H1 (cell line): ENCODE data around the gene THADA. TPM values are rescaled to one million over a fixed set of nuclear protein-coding genes. Genes with fewer than 3 reads are reported as not detected.

Experiments
- CTCF ChIA-PET: fragments of 300-600 bp; sonication (Branson Sonifier 250); formaldehyde crosslinking; loops from one replicate; lab custom pipeline; 2021; ENCODE audit not compliant: partially characterized antibody; lab: Charles Lee
- POLR2A ChIA-PET: fragments of 300-600 bp; sonication (Branson Sonifier 250); formaldehyde crosslinking; loops from one replicate; lab custom pipeline; 2021; ENCODE audit warnings: inconsistent platforms; ENCODE audit not compliant: partially characterized antibody; lab: Charles Lee
- DNase-seq, 2 experiments: peaks; one replicate each; pipeline versions ENCODE4 v3.0.0 to v3.0.0-alpha.2; 2010 to 2022; ENCODE audit warnings: low spot score in 2 of 2, low read depth in 1 of 2, mixed read lengths in 1 of 2
- FAIRE-seq: peaks from 2 replicates; lab custom pipeline; 2011; peaks lifted over from hg19 to GRCh38; lab: Jason Lieb, UNC
- H2AFZ ChIP-seq: 2 replicates; pipeline ENCODE4 v1.8.1; 2012; ENCODE audit warnings: low read length, inconsistent platforms
- H2AK5ac ChIP-seq: 2 replicates; pipeline ENCODE4 v1.6.1; 2013; ENCODE audit warnings: low read depth, low read length
- H2BK120ac ChIP-seq: replicated peaks from 2 replicates; pipeline ENCODE3; 2013; ENCODE audit warnings: low read depth, low read length, inconsistent platforms
- H2BK12ac ChIP-seq: 2 replicates; pipeline ENCODE4 v1.6.1; 2013; ENCODE audit warnings: low read depth, low read length
- H2BK15ac ChIP-seq: 2 replicates; pipeline ENCODE4 v1.6.1; 2013; ENCODE audit warnings: low read length
- H2BK20ac ChIP-seq: 2 replicates; pipeline ENCODE4 v1.6.1; 2013; ENCODE audit warnings: low read length
- H2BK5ac ChIP-seq: 2 replicates; pipeline ENCODE4 v1.6.1; 2013; ENCODE audit warnings: low read depth, low read length
- H3K14ac ChIP-seq: 2 replicates; pipeline ENCODE4 v1.6.1; 2013; ENCODE audit warnings: inconsistent platforms; ENCODE audit not compliant: insufficient read length
- H3K18ac ChIP-seq: 2 replicates; pipeline ENCODE4 v1.6.1; 2013; ENCODE audit warnings: low read length; ENCODE audit errors: extremely low read depth
- H3K23ac ChIP-seq: 2 replicates; pipeline ENCODE4 v1.6.1; 2013; ENCODE audit warnings: inconsistent platforms; ENCODE audit not compliant: insufficient read length
- H3K23me2 ChIP-seq: 2 replicates; pipeline ENCODE4 v1.6.1; 2013; ENCODE audit warnings: low read depth, low read length
- H3K27ac ChIP-seq: 2 replicates; pipeline ENCODE4 v1.6.1; 2011; ENCODE audit warnings: low read depth, low read length, inconsistent platforms
- H3K27me3 ChIP-seq, 4 experiments: replicated peaks in 1 of 4; 1 replicate in 1 of 4; 2 replicates in 3 of 4; pipeline versions ENCODE4 v1.6.1 to v1.8.1; 2011 to 2013; ENCODE audit warnings: low read length in 3 of 4, mild to moderate bottlenecking in 3 of 4, inconsistent platforms in 2 of 4, mixed read lengths in 2 of 4, moderate library complexity in 1 of 4; ENCODE audit not compliant: control insufficient read depth in 3 of 4, insufficient read depth in 3 of 4; ENCODE audit errors: extremely low read depth in 1 of 4
- H3K36me3 ChIP-seq, 4 experiments: 2 replicates each; pipeline versions ENCODE4 v1.6.1 to v1.8.1; 2011 to 2013; ENCODE audit warnings: mild to moderate bottlenecking in 4 of 4, low read length in 3 of 4, moderate library complexity in 2 of 4, control low read depth in 1 of 4, inconsistent platforms in 1 of 4; ENCODE audit not compliant: insufficient read depth in 4 of 4, control insufficient read depth in 2 of 4
- H3K4ac ChIP-seq: replicated peaks from 2 replicates; pipeline ENCODE3; 2013; ENCODE audit warnings: low read length, low read depth, mixed read lengths, inconsistent platforms; ENCODE audit not compliant: insufficient read length
- H3K4me1 ChIP-seq, 4 experiments: replicated peaks in 1 of 4; 1 replicate in 1 of 4; 2 replicates in 3 of 4; pipeline versions ENCODE4 v1.6.1 to v1.8.1; 2011 to 2013; ENCODE audit warnings: low read length in 3 of 4, inconsistent platforms in 2 of 4, mixed read lengths in 1 of 4; ENCODE audit not compliant: insufficient read depth in 4 of 4, control insufficient read depth in 3 of 4
- H3K4me2 ChIP-seq, 2 experiments: 2 replicates each; pipeline versions ENCODE4 v1.6.1 to v1.8.1; 2011 to 2013; ENCODE audit warnings: low read depth in 2 of 2, low read length in 2 of 2, control low read depth in 1 of 2, inconsistent platforms in 1 of 2, mild to moderate bottlenecking in 1 of 2; ENCODE audit not compliant: insufficient read depth in 1 of 2
- H3K4me3 ChIP-seq, 4 experiments: fragments of 200-600, 300-600 bp in 1 of 4; sonication (generic), shearing (Covaris generic), sonication (Bioruptor Twin) in 1 of 4; 2 replicates each; pipeline versions ENCODE4 v1.5.1 to v1.8.1; 2011 to 2016; ENCODE audit warnings: low read length in 4 of 4, low read depth in 3 of 4, control low read depth in 2 of 4, inconsistent platforms in 2 of 4, mild to moderate bottlenecking in 2 of 4, mixed read lengths in 1 of 4, moderate library complexity in 1 of 4; ENCODE audit not compliant: insufficient read depth in 2 of 4; ENCODE audit errors: extremely low read depth in 1 of 4
- H3K56ac ChIP-seq: replicated peaks from 2 replicates; pipeline ENCODE3; 2013; ENCODE audit warnings: low read depth, mild to moderate bottlenecking, mixed read lengths, low read length, inconsistent platforms; ENCODE audit not compliant: insufficient read length
- H3K79me1 ChIP-seq: 2 replicates; pipeline ENCODE4 v1.6.1; 2013; ENCODE audit warnings: low read depth, low read length, control low read depth
- H3K79me2 ChIP-seq, 2 experiments: 2 replicates each; pipeline versions ENCODE4 v1.6.1 to v1.8.1; 2012 to 2013; ENCODE audit warnings: low read length in 2 of 2, mild to moderate bottlenecking in 2 of 2, inconsistent platforms in 1 of 2; ENCODE audit not compliant: insufficient read depth in 2 of 2, control insufficient read depth in 1 of 2
- H3K9ac ChIP-seq, 4 experiments: replicated peaks in 1 of 4; 1 replicate in 1 of 4; 2 replicates in 3 of 4; pipeline versions ENCODE4 v1.6.1 to v1.8.1; 2011 to 2013; ENCODE audit warnings: low read depth in 3 of 4, low read length in 3 of 4, control low read depth in 2 of 4, mild to moderate bottlenecking in 2 of 4, moderate library complexity in 2 of 4, inconsistent platforms in 1 of 4; ENCODE audit errors: extremely low read depth in 1 of 4
- H3K9me3 ChIP-seq, 2 experiments: 2 replicates each; pipeline versions ENCODE4 v1.6.1 to v1.8.1; 2012 to 2013; ENCODE audit warnings: mild to moderate bottlenecking in 2 of 2, moderate library complexity in 2 of 2, control low read depth in 1 of 2, inconsistent platforms in 1 of 2, low read depth in 1 of 2, low read length in 1 of 2, mixed read lengths in 1 of 2; ENCODE audit not compliant: insufficient read depth in 2 of 2
- H4K20me1 ChIP-seq, 2 experiments: replicated peaks in 1 of 2; 2 replicates each; pipeline versions ENCODE3 to v1.8.1; 2011 to 2013; ENCODE audit warnings: inconsistent platforms in 2 of 2, low read length in 2 of 2, mild to moderate bottlenecking in 1 of 2; ENCODE audit not compliant: insufficient read depth in 2 of 2, control insufficient read depth in 1 of 2
- H4K5ac ChIP-seq: 2 replicates; pipeline ENCODE4 v1.6.1; 2013; ENCODE audit warnings: low read length, low read depth, mixed read lengths, inconsistent platforms; ENCODE audit not compliant: insufficient read length
- H4K8ac ChIP-seq: 2 replicates; pipeline ENCODE4 v1.8.0; 2013; ENCODE audit warnings: mild to moderate bottlenecking, moderate library complexity, low read length, inconsistent platforms; ENCODE audit not compliant: insufficient read depth; ENCODE audit errors: extremely low read depth
- H4K91ac ChIP-seq: replicated peaks from 2 replicates; pipeline ENCODE3; 2013; ENCODE audit warnings: low read length, mixed read lengths, inconsistent platforms; ENCODE audit not compliant: insufficient read length
- ASH2L ChIP-seq: fragments of 200-600, 300-600 bp; sonication (generic); IDR thresholded peaks from one replicate; pipeline ENCODE4 v1.7.1; 2017; ENCODE audit warnings: low read length
- CHD1 ChIP-seq: IDR thresholded peaks from 2 replicates; pipeline ENCODE4 v1.6.1; 2012; ENCODE audit warnings: low read depth, low read length, improper control_type of control experiment
- POLR2A ChIP-seq, 2 experiments: IDR thresholded peaks; 1 replicate in 1 of 2; 2 replicates in 1 of 2; pipeline ENCODE4 v1.6.1; 2011; ENCODE audit warnings: low read depth in 2 of 2, low read length in 2 of 2, mild to moderate bottlenecking in 2 of 2; ENCODE audit errors: control extremely low read depth in 1 of 2
- POLR2AphosphoS5 ChIP-seq: IDR thresholded peaks from 2 replicates; pipeline ENCODE4 v1.6.1; 2011; ENCODE audit warnings: low read depth, low read length
- RAD21 ChIP-seq, 2 experiments: IDR thresholded peaks in 1 of 2; conservative IDR thresholded peaks in 1 of 2; 2 replicates each; pipeline ENCODE4 v1.6.1; 2011; ENCODE audit warnings: low read depth in 2 of 2, low read length in 2 of 2, improper control_type of control experiment in 1 of 2, inconsistent platforms in 1 of 2, mild to moderate bottlenecking in 1 of 2, moderate library complexity in 1 of 2
- RNF2 ChIP-seq: fragments of 200-900, 300-1000 bp; sonication (generic); IDR thresholded peaks from 2 replicates; pipeline ENCODE4 v1.7.1; 2016; ENCODE audit warnings: borderline replicate concordance, low read depth, mild to moderate bottlenecking, antibody characterized with exemption, low read length; ENCODE audit not compliant: poor library complexity, severe bottlenecking; ENCODE audit errors: missing control alignments
- RXRA ChIP-seq: IDR thresholded peaks from 2 replicates; pipeline ENCODE4 v1.6.1; 2011; ENCODE audit warnings: low read depth, mild to moderate bottlenecking, low read length, moderate library complexity; ENCODE audit not compliant: insufficient read depth
- SIX5 ChIP-seq: IDR thresholded peaks from 2 replicates; pipeline ENCODE4 v1.6.1; 2011; ENCODE audit warnings: mild to moderate bottlenecking, low read depth, low read length
- TAF1 ChIP-seq: IDR thresholded peaks from 2 replicates; pipeline ENCODE4 v1.6.1; 2011; ENCODE audit warnings: mild to moderate bottlenecking, low read depth, low read length
- TAF7 ChIP-seq: optimal IDR thresholded peaks from 2 replicates; pipeline ENCODE3; 2011; ENCODE audit warnings: low read depth, mild to moderate bottlenecking, inconsistent platforms, low read length, moderate library complexity, borderline replicate concordance
- ZNF274 ChIP-seq: IDR thresholded peaks from 2 replicates; pipeline ENCODE4 v1.7.0; 2012; ENCODE audit warnings: low read length, borderline replicate concordance; ENCODE audit errors: extremely low read depth
- WGBS, 2 experiments: shearing (Covaris generic) in 1 of 2; methylation state at CpG; one replicate each; pipeline versions ENCODE4 v1.1.6 to v1.1.7; 2013 to 2015; ENCODE audit warnings: low lambda C conversion rate in 2 of 2, mixed read lengths in 2 of 2, inconsistent platforms in 1 of 2, low coverage in 1 of 2, missing lambda C conversion rate in 1 of 2; ENCODE audit not compliant: insufficient replicate concordance in 2 of 2, insufficient coverage in 1 of 2, insufficient read length in 1 of 2; ENCODE audit errors: extremely low coverage in 1 of 2, missing lambda C conversion rate in 1 of 2; 5-methylcytosine and 5-hydroxymethylcytosine counted together
- polyA plus RNA-seq, 7 experiments: library from polyadenylated mRNA; depleted of rRNA in 3 of 7; stranded (reverse) in 5 of 7; unstranded in 2 of 7; fragments of >200 nt in 5 of 7; fragments of 200-250 nt in 2 of 7; gene quantifications; 1 replicate in 5 of 7; 2 replicates in 1 of 7; 4 replicates in 1 of 7; pipeline versions ENCODE4 v1.2.1 to v1.2.3, GENCODE V29; 2011 to 2013; ENCODE audit warnings: missing spikeins in 2 of 7, mixed read lengths in 2 of 7
- total RNA-seq: library from RNA; stranded (reverse); fragmentation: NEBNext Ultra II Directional; extraction: Animal tissue kit (Norgen Biotek cat#: 25700); gene quantifications from 2 replicates; pipeline ENCODE4 v1.2.1, GENCODE V29; 2021
- TF ChIP-seq, protein P1 (sequence below): IDR thresholded peaks from 2 replicates; pipeline ENCODE4 v1.6.1; 2012; ENCODE audit warnings: inconsistent platforms

Gene THADA
- total and polyA plus RNA-seq, 2 of the 8 experiments (the other 6 are each of a cell fraction or from before 2014, with no cell fraction given): 22.4 to 26.8 TPM

DNA sequence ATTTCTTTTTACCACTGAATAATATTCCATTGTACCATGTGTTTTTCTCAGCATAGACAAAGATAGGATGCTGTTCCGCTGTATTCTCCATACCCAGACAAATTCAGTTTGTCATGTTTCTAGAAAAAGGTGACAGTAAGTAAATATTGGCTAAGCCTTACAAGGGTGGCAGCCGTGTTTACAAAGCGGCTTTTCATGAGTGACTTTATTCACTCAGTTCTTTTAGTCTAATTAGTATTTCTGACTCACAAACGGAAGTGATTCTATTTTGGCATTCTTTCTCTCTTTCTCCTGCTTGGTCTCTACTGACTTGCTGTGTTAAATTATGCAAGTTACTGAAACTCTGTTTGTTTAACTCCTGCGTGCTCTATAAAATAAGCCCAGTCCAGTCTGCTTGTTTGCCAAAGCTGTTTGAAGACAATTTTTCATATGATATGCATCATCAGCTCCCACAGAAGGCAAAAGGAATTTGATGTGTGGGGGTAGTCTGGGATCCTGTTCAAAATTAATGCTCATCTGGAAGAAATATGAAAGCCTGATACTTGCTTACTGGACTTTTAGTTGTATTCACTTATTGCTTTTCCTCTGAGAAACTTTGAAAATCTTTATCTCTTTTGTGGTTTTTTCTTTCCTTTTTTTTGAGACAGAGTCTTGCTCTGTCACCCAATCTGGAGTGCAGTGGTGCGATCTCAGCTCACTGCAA is 38.9 kb upstream of the THADA start:
- no peak overlapping the region for H3K9ac ChIP-seq
- no peak overlapping the region for H3K56ac ChIP-seq
- POLR2A ChIA-PET: interaction anchor here (1.2 kb wide), 1 partner anchor 10 kb away, joined by 4 read pairs; no protein-coding TSS in a partner anchor
- no peak overlapping the region for H2BK5ac ChIP-seq
- H2BK120ac ChIP-seq: no peak overlapping the region
- H2BK12ac ChIP-seq: no peak overlapping the region
- H3K4me2 ChIP-seq: no peak overlapping the region
- H3K4ac ChIP-seq: no peak overlapping the region
- 85% methylated on average over 6 of the region's 6 CpGs; no CpG with 5 or more reads in 1 of the 2 experiments for WGBS, 2 experiments
- H3K14ac ChIP-seq: no peak overlapping the region
- peaks cover 0 to 9% (median 6%) of the 10 kb centered on the region in 4 experiments; a peak in 5 of 7 replicates for H3K27me3 ChIP-seq
- H3K36me3 ChIP-seq: no peaks in the 10 kb centered on the region
- CTCF ChIA-PET: interaction anchor here (1.0 to 3.0 kb wide), 2 partner anchors 9 to 26 kb away, joined by 3 to 11 read pairs; no protein-coding TSS in a partner anchor
- H3K23ac ChIP-seq: no peak overlapping the region
- FAIRE-seq (no peak), DNase-seq (no peak)
- peaks cover 12% of the 10 kb centered on the region for H3K23me2 ChIP-seq
- H3K79me1 ChIP-seq: no peaks in the 10 kb centered on the region
- H3K79me2 ChIP-seq: no peaks in the 10 kb centered on the region
- no peak overlapping the region for H2AK5ac ChIP-seq
- H3K9me3 ChIP-seq: 0 out of 4 replicates have a peak, but pooled peaks cover 0 to 2% of the 10 kb centered on the region in 2 experiments
- H4K5ac ChIP-seq: no peak overlapping the region
- no peaks in the 10 kb centered on the region for H4K20me1 ChIP-seq
- peaks cover 0 to 13% (median under 1%) of the 10 kb centered on the region in 4 experiments; a peak in 4 of 7 replicates for H3K4me1 ChIP-seq
- H4K91ac ChIP-seq: no peak overlapping the region
- H3K27ac ChIP-seq: no peak overlapping the region
- H3K18ac ChIP-seq: no peak overlapping the region
- H2AFZ ChIP-seq: no peak overlapping the region
- H4K8ac ChIP-seq: no peak overlapping the region
- H2BK15ac ChIP-seq: no peak overlapping the region
- H2BK20ac ChIP-seq: no peak overlapping the region
- H3K4me3 ChIP-seq: no peak overlapping the region
- TF ChIP-seq RXRA: no peak
- no peak for TF ChIP-seq SIX5
- TF ChIP-seq, protein P1, sequence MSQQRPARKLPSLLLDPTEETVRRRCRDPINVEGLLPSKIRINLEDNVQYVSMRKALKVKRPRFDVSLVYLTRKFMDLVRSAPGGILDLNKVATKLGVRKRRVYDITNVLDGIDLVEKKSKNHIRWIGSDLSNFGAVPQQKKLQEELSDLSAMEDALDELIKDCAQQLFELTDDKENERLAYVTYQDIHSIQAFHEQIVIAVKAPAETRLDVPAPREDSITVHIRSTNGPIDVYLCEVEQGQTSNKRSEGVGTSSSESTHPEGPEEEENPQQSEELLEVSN: no peak
- no peak for TF ChIP-seq TAF7
- no peak for TF ChIP-seq ZNF274
- no peak for TF ChIP-seq RAD21 (IDR thresholded peaks at IDR 0.05 in 1 of 2, conservative IDR thresholded peaks at IDR 0.05 in 1 of 2; ENCODE audit: low read depth in 2 of 2, low read length in 2 of 2)
- TF ChIP-seq RNF2: no peak
- no peak for TF ChIP-seq ASH2L
- no peak for TF ChIP-seq POLR2AphosphoS5
- no peak for TF ChIP-seq TAF1
- TF ChIP-seq POLR2A (IDR thresholded peaks at IDR 0.05; ENCODE audit: control extremely low read depth in 1 of 2, low read depth in 2 of 2, low read length in 2 of 2): no peak
- no peak for TF ChIP-seq CHD1
